Measurements from ENCODE around the gene SIPA1L3.

DNA sequence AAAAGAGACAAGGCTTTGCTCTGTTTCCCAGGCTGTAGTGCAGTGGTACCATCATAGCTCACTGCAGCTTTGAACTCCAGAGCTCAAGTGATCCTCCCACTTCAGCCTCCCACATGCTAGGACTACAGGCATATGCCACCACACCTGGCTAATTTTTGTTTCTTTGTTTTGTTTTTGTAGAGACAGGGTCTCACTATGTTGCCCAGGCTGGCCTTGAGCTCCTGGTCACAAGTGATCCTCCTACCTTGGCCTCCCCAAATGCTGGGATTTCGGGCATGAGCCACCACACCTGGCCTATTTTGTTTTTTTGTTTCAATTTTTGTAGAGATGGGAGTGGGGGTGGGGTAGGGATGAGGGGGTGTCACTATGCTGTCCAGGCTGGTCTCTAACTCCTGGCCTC, 7.6 kb upstream of the SIPA1L3 start:
- no peak for TF ChIP-seq EP300 (conservative IDR thresholded peaks at IDR 0.05; ENCODE audit: poor library complexity, severe bottlenecking)
- TF ChIP-seq, protein P1, sequence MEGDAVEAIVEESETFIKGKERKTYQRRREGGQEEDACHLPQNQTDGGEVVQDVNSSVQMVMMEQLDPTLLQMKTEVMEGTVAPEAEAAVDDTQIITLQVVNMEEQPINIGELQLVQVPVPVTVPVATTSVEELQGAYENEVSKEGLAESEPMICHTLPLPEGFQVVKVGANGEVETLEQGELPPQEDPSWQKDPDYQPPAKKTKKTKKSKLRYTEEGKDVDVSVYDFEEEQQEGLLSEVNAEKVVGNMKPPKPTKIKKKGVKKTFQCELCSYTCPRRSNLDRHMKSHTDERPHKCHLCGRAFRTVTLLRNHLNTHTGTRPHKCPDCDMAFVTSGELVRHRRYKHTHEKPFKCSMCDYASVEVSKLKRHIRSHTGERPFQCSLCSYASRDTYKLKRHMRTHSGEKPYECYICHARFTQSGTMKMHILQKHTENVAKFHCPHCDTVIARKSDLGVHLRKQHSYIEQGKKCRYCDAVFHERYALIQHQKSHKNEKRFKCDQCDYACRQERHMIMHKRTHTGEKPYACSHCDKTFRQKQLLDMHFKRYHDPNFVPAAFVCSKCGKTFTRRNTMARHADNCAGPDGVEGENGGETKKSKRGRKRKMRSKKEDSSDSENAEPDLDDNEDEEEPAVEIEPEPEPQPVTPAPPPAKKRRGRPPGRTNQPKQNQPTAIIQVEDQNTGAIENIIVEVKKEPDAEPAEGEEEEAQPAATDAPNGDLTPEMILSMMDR (IDR thresholded peaks at IDR 0.05; ENCODE audit: poor library complexity, severe bottlenecking), result no peak
- no peak for TF ChIP-seq TAF1 (IDR thresholded peaks at IDR 0.05; ENCODE audit: low read depth)
- no peak for TF ChIP-seq EZH2 (IDR thresholded peaks at IDR 0.05; ENCODE audit: borderline replicate concordance, insufficient read depth, low read length, poor library complexity, severe bottlenecking)

Data from neural cell (in vitro differentiated cells).